T-cell (primary cell): ENCODE results near the gene CORIN. TPM values are rescaled to one million over a fixed set of nuclear protein-coding genes. Genes with fewer than 3 reads are reported as not detected.

Experiments used
- ATAC-seq, 4 experiments: fragments of 200-7000 bp in 3 of 4; fragments of 150-1000 bp in 1 of 4; cut with Tn5 transposase; replicated peaks in 1 of 4; 1 replicate in 3 of 4; 2 replicates in 1 of 4; pipeline ENCODE4 v1.10.0; 2021; ENCODE audit warnings: moderate library complexity in 3 of 4, mild to moderate bottlenecking in 2 of 4, moderate number of reproducible peaks in 1 of 4
- CTCF ChIA-PET, 2 donors: fragments of 300-600 bp; sonication (Branson Sonifier 250); formaldehyde crosslinking; loops; one replicate each; lab custom pipeline; 2022; ENCODE audit warnings: antibody characterized with exemption in 2 of 2; lab: Charles Lee
- POLR2A ChIA-PET, 2 donors: fragments of 300-600 bp; sonication (Branson Sonifier 250); formaldehyde crosslinking; loops; one replicate each; lab custom pipeline; 2022; ENCODE audit warnings: antibody characterized with exemption in 2 of 2; lab: Charles Lee
- DNase-seq, 35 experiments: peaks; one replicate each; pipeline versions ENCODE4 v3.0.0 to v3.0.0-alpha.2; 2013 to 2023
- H3K27ac ChIP-seq: one replicate; pipeline ENCODE4 v1.5.1; 2013; ENCODE audit warnings: low read length
- H3K27me3 ChIP-seq, 2 experiments: replicated peaks in 1 of 2; 1 replicate in 1 of 2; 2 replicates in 1 of 2; pipeline versions ENCODE4 v1.6.1 to v1.7.0; 2013; ENCODE audit warnings: low read length in 1 of 2, mixed read lengths in 1 of 2; ENCODE audit not compliant: control insufficient read depth in 2 of 2, insufficient read depth in 2 of 2; ENCODE audit errors: extremely low read depth in 1 of 2
- H3K36me3 ChIP-seq, 2 donors: 1 replicate in 1 of 2; 2 replicates in 1 of 2; pipeline versions ENCODE4 v1.6.1 to v1.7.0; 2013; ENCODE audit warnings: low read length in 1 of 2; ENCODE audit not compliant: control insufficient read depth in 2 of 2, insufficient read depth in 1 of 2; ENCODE audit errors: extremely low read depth in 1 of 2
- H3K4me1 ChIP-seq, 2 experiments: 1 replicate in 1 of 2; 2 replicates in 1 of 2; pipeline versions ENCODE4 v1.6.1 to v1.7.0; 2013; ENCODE audit warnings: low read length in 2 of 2, mixed read lengths in 1 of 2; ENCODE audit not compliant: insufficient read depth in 2 of 2, control insufficient read depth in 1 of 2; ENCODE audit errors: extremely low read depth in 1 of 2
- H3K4me3 ChIP-seq, 2 donors: 1 replicate in 1 of 2; 2 replicates in 1 of 2; pipeline versions ENCODE4 v1.5.1 to v1.7.0; 2013; ENCODE audit warnings: mild to moderate bottlenecking in 2 of 2, low read length in 1 of 2, moderate library complexity in 1 of 2; ENCODE audit not compliant: control insufficient read depth in 1 of 2; ENCODE audit errors: extremely low read depth in 1 of 2
- H3K9me3 ChIP-seq: 2 replicates; pipeline ENCODE4 v1.7.0; 2013
- H3K27ac Mint-ChIP-seq, 2 donors: one replicate each; pipeline ENCODE4 v1.8.0; 2020 to 2021; ENCODE audit warnings: mild to moderate bottlenecking in 2 of 2, mixed read lengths in 2 of 2
- H3K27me3 Mint-ChIP-seq, 2 donors: one replicate each; pipeline ENCODE4 v1.8.0; 2021 to 2022; ENCODE audit warnings: mixed read lengths in 2 of 2
- H3K36me3 Mint-ChIP-seq: one replicate; pipeline ENCODE4 v1.8.0; 2021; ENCODE audit warnings: mixed read lengths
- H3K4me1 Mint-ChIP-seq, 3 donors: one replicate each; pipeline ENCODE4 v1.8.0; 2020 to 2022; ENCODE audit warnings: mixed read lengths in 3 of 3, mild to moderate bottlenecking in 1 of 3
- H3K4me3 Mint-ChIP-seq, 3 donors: one replicate each; pipeline ENCODE4 v1.8.0; 2020 to 2022; ENCODE audit warnings: mild to moderate bottlenecking in 3 of 3, mixed read lengths in 3 of 3, moderate library complexity in 3 of 3
- H3K9me3 Mint-ChIP-seq, 3 donors: one replicate each; pipeline ENCODE4 v1.8.0; 2020 to 2022; ENCODE audit warnings: mixed read lengths in 3 of 3
- WGBS: methylation state at CpG from one replicate; pipeline ENCODE4 v1.1.5; 2013; ENCODE audit warnings: missing lambda C conversion rate; ENCODE audit not compliant: insufficient coverage; 5-methylcytosine and 5-hydroxymethylcytosine counted together
- total RNA-seq, 35 experiments: library from RNA in 6 of 35; stranded (reverse) in 6 of 35; fragments of 120-200 nt in 1 of 35; gene quantifications; one replicate each; pipeline versions ENCODE4 v1.2.1 to v1.2.4 and lab custom pipeline; 2013 to 2026

The CORIN gene
- total RNA-seq, 5 donors from 2014 or later (not counting 1 experiment from before 2014, with no cell fraction given), result 0.44 to 0.86 (median 0.55) TPM; not detected in 1

- H3K9me3 Mint-ChIP-seq, result peaks cover 0 to 3% (median 0%) of the 10 kb centered on the region in 3 donors
These were observed 20.6 kb downstream of the CORIN start for GRCh38 chr4:47817275-47817674.

GRCh38 chr4:47816748-47817147 lies 21.1 kb downstream of the CORIN start:
- Histone ChIP-seq H3K9me3 (no peaks in the 10 kb centered on the region), H3K27me3 (no peaks in the 10 kb centered on the region), H3K27ac (no peak overlapping the region), H3K4me3 (no peak overlapping the region), H3K4me1 (no peaks in the 10 kb centered on the region), H3K36me3 (no peaks in the 10 kb centered on the region)
- DNase-seq (no peak), ATAC-seq (no peak)
- Mint-ChIP-seq H3K4me1 (peaks cover 0 to 5% (median 4%) of the 10 kb centered on the region in 3 donors), H3K27me3 (peaks cover 18 to 23% of the 10 kb centered on the region in 2 donors), H3K27ac (no peak overlapping the region), H3K4me3 (no peak overlapping the region), H3K36me3 (no peaks in the 10 kb centered on the region), H3K9me3 (peaks cover 0 to 3% (median 0%) of the 10 kb centered on the region in 3 donors)
- WGBS, result 63% methylated on average over 1 of the region's 2 CpGs
- POLR2A ChIA-PET, result interaction anchor here in 1 of 2 donors (0.6 kb wide), 1 partner anchor 118 kb away, joined by 4 read pairs; no protein-coding TSS in a partner anchor
- CTCF ChIA-PET, result no interaction called here

More at GRCh38 chr4:47817275-47817674, 20.6 kb downstream of the CORIN start:
- no peak overlapping the region for H3K4me3 ChIP-seq
- H3K27me3 Mint-ChIP-seq, result peaks cover 18 to 25% of the 10 kb centered on the region in 2 donors
- H3K9me3 ChIP-seq, result no peaks in the 10 kb centered on the region
- H3K27ac Mint-ChIP-seq, result no peak overlapping the region
- no peak overlapping the region for H3K4me3 Mint-ChIP-seq
- no peak for DNase-seq
- CTCF ChIA-PET, result no interaction called here
- H3K4me1 Mint-ChIP-seq, result peaks cover 0 to 5% (median 4%) of the 10 kb centered on the region in 3 donors
- H3K27me3 ChIP-seq, result no peaks in the 10 kb centered on the region
- no peak overlapping the region for H3K27ac ChIP-seq
- H3K36me3 Mint-ChIP-seq, result no peaks in the 10 kb centered on the region
- ATAC-seq, result no peak
- no peaks in the 10 kb centered on the region for H3K36me3 ChIP-seq
- no peaks in the 10 kb centered on the region for H3K4me1 ChIP-seq
- POLR2A ChIA-PET, result no interaction called here

- POLR2A ChIA-PET, result no interaction called here
- no peak overlapping the region for H3K27ac Mint-ChIP-seq
- H3K4me3 Mint-ChIP-seq, result no peak overlapping the region
- H3K4me1 Mint-ChIP-seq, result peaks cover 0 to 5% (median 4%) of the 10 kb centered on the region in 3 donors
- Histone ChIP-seq H3K4me1 (no peaks in the 10 kb centered on the region), H3K27me3 (no peaks in the 10 kb centered on the region), H3K9me3 (no peaks in the 10 kb centered on the region), H3K36me3 (no peaks in the 10 kb centered on the region), H3K27ac (no peak overlapping the region), H3K4me3 (no peak overlapping the region)
- ATAC-seq (no peak), DNase-seq (no peak)
- no CpG with 5 or more reads among the region's 6 CpGs for WGBS
- peaks cover 0 to 3% (median 0%) of the 10 kb centered on the region in 3 donors for H3K9me3 Mint-ChIP-seq
- CTCF ChIA-PET, result no interaction called here
- H3K27me3 Mint-ChIP-seq, result peaks cover 23 to 31% of the 10 kb centered on the region in 2 donors
- no peaks in the 10 kb centered on the region for H3K36me3 Mint-ChIP-seq
These were observed 23.1 kb downstream of the CORIN start for GRCh38 chr4:47814618-47815295.

- Mint-ChIP-seq H3K36me3 (no peaks in the 10 kb centered on the region), H3K9me3 (no peaks in the 10 kb centered on the region), H3K27me3 (peaks cover 12 to 22% of the 10 kb centered on the region in 2 donors), H3K4me3 (no peak overlapping the region), H3K4me1 (no peaks in the 10 kb centered on the region), H3K27ac (no peak overlapping the region)
- Histone ChIP-seq H3K27me3 (no peaks in the 10 kb centered on the region), H3K36me3 (no peaks in the 10 kb centered on the region), H3K4me3 (no peak overlapping the region), H3K9me3 (no peaks in the 10 kb centered on the region), H3K4me1 (no peaks in the 10 kb centered on the region), H3K27ac (no peak overlapping the region)
- ATAC-seq, result no peak
- no CpG with 5 or more reads among the region's 3 CpGs for WGBS
- ChIA-PET POLR2A (no interaction called here), CTCF (no interaction called here)
- DNase-seq, result no peak
These were observed 28.1 kb downstream of the CORIN start for GRCh38 chr4:47809654-47810203.

GRCh38 chr4:47804598-47804997 lies 33.3 kb downstream of the CORIN start:
- Histone ChIP-seq H3K27me3 (no peaks in the 10 kb centered on the region), H3K9me3 (no peaks in the 10 kb centered on the region), H3K27ac (no peak overlapping the region), H3K4me3 (no peak overlapping the region), H3K36me3 (no peaks in the 10 kb centered on the region), H3K4me1 (no peaks in the 10 kb centered on the region)
- H3K27me3 Mint-ChIP-seq, result peaks cover 0 to 5% of the 10 kb centered on the region in 2 donors
- H3K27ac Mint-ChIP-seq, result no peak overlapping the region
- peaks cover 0 to 3% (median 0%) of the 10 kb centered on the region in 3 donors for H3K9me3 Mint-ChIP-seq
- H3K4me1 Mint-ChIP-seq, result no peaks in the 10 kb centered on the region
- POLR2A ChIA-PET, result no interaction called here
- WGBS, result no CpG with 5 or more reads among the region's 7 CpGs
- DNase-seq, result no peak
- H3K4me3 Mint-ChIP-seq, result no peak overlapping the region
- CTCF ChIA-PET, result no interaction called here
- H3K36me3 Mint-ChIP-seq, result no peaks in the 10 kb centered on the region
- ATAC-seq, result no peak

- 87% methylated on average over 2 of the region's 3 CpGs for WGBS
These were observed 36.3 kb downstream of the CORIN start for GRCh38 chr4:47801481-47802002.

More at GRCh38 chr4:47801481-47802002, 36.3 kb downstream of the CORIN start:
- Histone ChIP-seq H3K36me3 (no peaks in the 10 kb centered on the region), H3K4me3 (no peak overlapping the region), H3K9me3 (no peaks in the 10 kb centered on the region), H3K27me3 (no peaks in the 10 kb centered on the region), H3K4me1 (no peaks in the 10 kb centered on the region), H3K27ac (no peak overlapping the region)
- DNase-seq (no peak), ATAC-seq (no peak)
- peaks cover 0 to 3% (median 0%) of the 10 kb centered on the region in 3 donors for H3K9me3 Mint-ChIP-seq
- no peak overlapping the region for H3K27ac Mint-ChIP-seq
- H3K4me1 Mint-ChIP-seq, result no peaks in the 10 kb centered on the region
- ChIA-PET POLR2A (no interaction called here), CTCF (no interaction called here)
- H3K4me3 Mint-ChIP-seq, result no peak overlapping the region
- H3K36me3 Mint-ChIP-seq, result no peaks in the 10 kb centered on the region
- H3K27me3 Mint-ChIP-seq, result peaks cover 3 to 8% of the 10 kb centered on the region in 2 donors
